Adipocyte (in vitro differentiated cells): ENCODE measurements around the gene MED16.

Experiments used
- DNase-seq: peaks from one replicate; pipeline ENCODE4 v3.0.0-alpha.2; 2015; ENCODE audit warnings: low read depth
- H3K27me3 ChIP-seq: replicated peaks from 2 replicates; pipeline ENCODE4 v1.7.0; 2013; ENCODE audit warnings: mild to moderate bottlenecking, low read length, moderate library complexity; ENCODE audit not compliant: control insufficient read depth, insufficient read depth
- H3K36me3 ChIP-seq: 2 replicates; pipeline ENCODE4 v1.7.0; 2013; ENCODE audit warnings: low read length, mild to moderate bottlenecking, moderate library complexity; ENCODE audit not compliant: control insufficient read depth, insufficient read depth, severe bottlenecking
- H3K4me1 ChIP-seq: 2 replicates; pipeline ENCODE4 v1.7.0; 2013; ENCODE audit warnings: mild to moderate bottlenecking, low read length, moderate library complexity; ENCODE audit not compliant: control insufficient read depth, insufficient read depth
- H3K4me3 ChIP-seq: 2 replicates; pipeline ENCODE4 v1.7.0; 2013; ENCODE audit warnings: mild to moderate bottlenecking, low read length, moderate library complexity
- H3K9ac ChIP-seq: 2 replicates; pipeline ENCODE4 v1.7.0; 2013; ENCODE audit warnings: mild to moderate bottlenecking, low read length, moderate library complexity
- H3K9me3 ChIP-seq: 2 replicates; pipeline ENCODE4 v1.7.0; 2013; ENCODE audit warnings: mild to moderate bottlenecking, low read length, moderate library complexity; ENCODE audit not compliant: control insufficient read depth

The MED16 gene

GRCh38 chr19:892894-893689, at the start of gene MED16, which contains the start of gene RNU6-9:
MED16 (minus strand) TSS chr19:893187; CDS start chr19:891131, 2,056 bp downstream.
RNU6-9 (plus strand) TSS chr19:893484.
- H3K4me3 ChIP-seq, result peak within 1 kb of the TSS; percentile 89
- no peaks in the 10 kb centered on the region for H3K9me3 ChIP-seq
- peak within 1 kb of the TSS; percentile 87 for H3K9ac ChIP-seq
- peak; percentile 98 for DNase-seq
- peaks cover 13% of the 10 kb centered on the region for H3K36me3 ChIP-seq
- no peaks in the 10 kb centered on the region for H3K4me1 ChIP-seq
- no peaks in the 10 kb centered on the region for H3K27me3 ChIP-seq

- Histone ChIP-seq H3K4me3 (no peak overlapping the region), H3K27me3 (no peaks in the 10 kb centered on the region), H3K36me3 (peaks cover 32% of the 10 kb centered on the region), H3K4me1 (peaks cover 7% of the 10 kb centered on the region), H3K9me3 (no peaks in the 10 kb centered on the region), H3K9ac (no peak overlapping the region)
- no peak for DNase-seq
Measured at GRCh38 chr19:942133-942645, 49.2 kb upstream of the MED16 start.

DNA sequence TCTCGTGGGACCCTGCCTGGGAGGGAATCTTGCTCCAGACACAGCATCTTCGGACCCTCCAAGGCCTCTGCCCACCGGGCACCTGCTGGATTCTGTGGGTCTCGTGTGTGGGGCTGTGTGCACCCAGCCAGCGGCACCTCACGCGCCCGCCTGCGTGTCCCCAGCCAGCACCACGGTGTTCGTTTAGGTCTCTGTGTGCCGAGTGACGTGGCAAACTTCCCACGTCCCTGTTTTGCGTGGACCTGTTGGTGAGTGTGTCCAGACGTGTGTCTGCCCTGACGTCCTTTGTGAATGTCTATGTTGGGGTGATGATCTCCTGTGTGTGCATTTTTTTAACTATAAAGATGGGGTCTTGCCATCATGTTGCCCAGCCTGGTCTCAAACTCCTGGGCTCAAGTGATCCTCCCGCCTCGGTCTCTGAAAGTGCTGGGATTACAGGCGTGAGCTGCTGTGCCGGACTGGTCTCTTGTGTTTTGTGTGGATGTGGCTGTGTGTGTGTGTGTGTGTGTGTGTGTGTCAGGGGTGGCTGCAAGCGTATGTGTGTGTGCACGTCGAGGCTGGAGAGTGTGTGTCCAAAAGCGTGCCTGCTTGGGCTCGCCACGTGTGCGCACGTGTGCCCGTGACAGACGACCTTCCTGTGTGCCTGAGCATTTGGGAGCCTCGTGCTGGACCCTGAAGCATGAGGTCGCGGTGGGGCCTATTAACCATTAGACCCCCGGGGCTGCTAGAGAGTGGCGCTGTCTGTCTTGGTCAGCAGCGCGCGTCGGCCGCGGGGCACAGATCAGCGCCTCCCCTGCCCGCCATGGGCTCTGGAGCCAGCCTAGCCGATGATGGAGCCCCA, 48.5 kb upstream of the MED16 start:
- Histone ChIP-seq H3K4me3 (no peak overlapping the region), H3K27me3 (no peaks in the 10 kb centered on the region), H3K9ac (no peak overlapping the region), H3K9me3 (no peaks in the 10 kb centered on the region), H3K4me1 (peaks cover 7% of the 10 kb centered on the region), H3K36me3 (peaks cover 33% of the 10 kb centered on the region)
- DNase-seq, result no peak

DNA sequence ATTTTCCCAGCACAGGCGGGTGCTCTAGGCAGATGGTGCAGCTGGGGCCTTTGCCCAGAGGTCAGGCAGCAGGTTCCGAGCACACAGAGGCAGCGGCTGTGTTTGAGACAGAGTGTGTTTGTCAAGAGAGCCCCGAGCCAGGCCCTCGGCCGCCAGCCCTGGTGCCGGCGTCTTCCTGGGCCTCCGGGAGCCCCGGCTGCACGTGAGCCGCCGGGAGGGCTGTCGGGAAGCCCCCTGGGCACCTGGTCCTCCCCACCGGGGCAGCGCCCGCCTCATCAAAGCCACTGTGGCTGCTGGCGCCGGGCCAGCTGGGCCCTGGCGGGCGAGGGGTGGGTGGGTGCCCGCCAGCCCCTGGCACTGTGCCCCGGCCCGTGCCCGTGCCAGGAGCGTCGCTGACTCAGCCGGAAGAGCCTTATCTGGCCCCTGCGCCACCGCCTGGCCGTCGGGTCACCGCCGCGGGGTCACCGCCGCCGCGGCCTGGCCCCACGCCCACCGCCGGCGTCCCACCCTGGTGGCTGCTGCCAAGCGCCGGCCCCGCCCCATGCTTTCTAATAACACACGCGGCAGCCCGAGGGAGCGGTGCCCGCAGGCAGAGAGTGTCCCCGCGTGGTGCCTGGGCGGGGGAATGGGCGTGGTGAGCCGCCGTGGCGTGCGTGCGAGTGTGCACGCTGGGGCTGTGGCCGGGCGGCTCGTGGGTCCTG, 47.8 kb upstream of the MED16 start:
- H3K9me3 ChIP-seq, result no peaks in the 10 kb centered on the region
- peaks cover 7% of the 10 kb centered on the region for H3K4me1 ChIP-seq
- H3K4me3 ChIP-seq, result no peak overlapping the region
- H3K27me3 ChIP-seq, result no peaks in the 10 kb centered on the region
- H3K9ac ChIP-seq, result no peak overlapping the region
- DNase-seq, result no peak
- peaks cover 38% of the 10 kb centered on the region for H3K36me3 ChIP-seq

- H3K9me3 ChIP-seq, result no peaks in the 10 kb centered on the region
- H3K27me3 ChIP-seq, result no peaks in the 10 kb centered on the region
- H3K4me1 ChIP-seq, result peaks cover 10% of the 10 kb centered on the region
- no peak overlapping the region for H3K4me3 ChIP-seq
- no peak for DNase-seq
- H3K9ac ChIP-seq, result no peak overlapping the region
- peaks cover 38% of the 10 kb centered on the region for H3K36me3 ChIP-seq
Measured at GRCh38 chr19:939922-940321, 46.9 kb upstream of the MED16 start.

GRCh38 chr19:939439-939838, 46.5 kb upstream of the MED16 start:
- no peak overlapping the region for H3K9ac ChIP-seq
- DNase-seq, result no peak
- peaks cover 38% of the 10 kb centered on the region for H3K36me3 ChIP-seq
- H3K27me3 ChIP-seq, result no peaks in the 10 kb centered on the region
- H3K4me1 ChIP-seq, result peaks cover 10% of the 10 kb centered on the region
- H3K4me3 ChIP-seq, result no peak overlapping the region
- no peaks in the 10 kb centered on the region for H3K9me3 ChIP-seq

GRCh38 chr19:938233-938923, 45.4 kb upstream of the MED16 start:
- no peaks in the 10 kb centered on the region for H3K27me3 ChIP-seq
- no peak overlapping the region for H3K9ac ChIP-seq
- H3K9me3 ChIP-seq, result no peaks in the 10 kb centered on the region
- peaks cover 21% of the 10 kb centered on the region for H3K4me1 ChIP-seq
- H3K36me3 ChIP-seq, result peaks cover 38% of the 10 kb centered on the region
- DNase-seq, result no peak
- no peak overlapping the region for H3K4me3 ChIP-seq

- H3K27me3 ChIP-seq, result no peaks in the 10 kb centered on the region
- DNase-seq, result no peak
- peaks cover 31% of the 10 kb centered on the region for H3K4me1 ChIP-seq
- peaks cover 36% of the 10 kb centered on the region for H3K36me3 ChIP-seq
- no peak overlapping the region for H3K9ac ChIP-seq
- H3K9me3 ChIP-seq, result no peaks in the 10 kb centered on the region
- H3K4me3 ChIP-seq, result no peak overlapping the region
Measured at GRCh38 chr19:937259-937694, 44.3 kb upstream of the MED16 start.

DNA sequence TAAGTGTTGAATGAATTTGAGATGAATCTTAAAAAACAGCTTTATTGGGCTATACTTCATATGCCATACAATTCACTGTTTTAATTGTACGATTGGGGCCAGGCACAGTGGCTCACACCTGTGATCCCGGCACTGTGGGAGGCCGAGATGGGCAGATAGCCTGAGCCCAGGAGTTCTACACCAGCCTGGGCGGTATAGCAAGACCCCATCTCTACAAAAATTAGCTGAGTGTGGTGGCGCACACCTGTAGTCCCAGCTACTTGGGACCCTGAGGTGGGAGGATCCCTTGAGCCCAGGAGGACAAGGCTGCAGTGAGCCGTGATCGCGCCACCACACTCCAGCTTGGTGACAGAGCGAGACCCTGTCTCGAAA, 43.2 kb upstream of the MED16 start:
- Histone ChIP-seq H3K4me1 (peaks cover 32% of the 10 kb centered on the region), H3K9ac (no peak overlapping the region), H3K27me3 (no peaks in the 10 kb centered on the region), H3K9me3 (no peaks in the 10 kb centered on the region), H3K4me3 (no peak overlapping the region), H3K36me3 (peaks cover 33% of the 10 kb centered on the region)
- DNase-seq, result no peak

- DNase-seq, result no peak
- H3K36me3 ChIP-seq, result peaks cover 39% of the 10 kb centered on the region
- H3K4me1 ChIP-seq, result peaks cover 32% of the 10 kb centered on the region
- H3K9me3 ChIP-seq, result no peaks in the 10 kb centered on the region
- no peak overlapping the region for H3K4me3 ChIP-seq
- no peaks in the 10 kb centered on the region for H3K27me3 ChIP-seq
- H3K9ac ChIP-seq, result peak overlapping the region; percentile 8
Measured at GRCh38 chr19:934865-935479, 42.0 kb upstream of the MED16 start.
